ENCODE measurements around the gene ATMIN.

ATMIN gene

GRCh38 chr16:81005610-81006161 is 30.0 kb upstream of the ATMIN start:
- no peak for DNase-seq
- intact Hi-C loops (cut with DNase I), result loop anchor here (2.0 to 10.0 kb wide), 2 partner anchors 71 to 309 kb away; partner anchors contain the start of genes C16orf46 and GAN

- DNase-seq, result peak in 8 of 10 donors; percentile 26 to 92 (median 54)
- intact Hi-C loops (cut with DNase I), result loop anchor here (10.0 kb wide), 1 partner anchor 308 kb away; the partner anchor contains the start of gene GAN
Observed at GRCh38 chr16:81006211-81006812, 29.3 kb upstream of the ATMIN start.

DNA sequence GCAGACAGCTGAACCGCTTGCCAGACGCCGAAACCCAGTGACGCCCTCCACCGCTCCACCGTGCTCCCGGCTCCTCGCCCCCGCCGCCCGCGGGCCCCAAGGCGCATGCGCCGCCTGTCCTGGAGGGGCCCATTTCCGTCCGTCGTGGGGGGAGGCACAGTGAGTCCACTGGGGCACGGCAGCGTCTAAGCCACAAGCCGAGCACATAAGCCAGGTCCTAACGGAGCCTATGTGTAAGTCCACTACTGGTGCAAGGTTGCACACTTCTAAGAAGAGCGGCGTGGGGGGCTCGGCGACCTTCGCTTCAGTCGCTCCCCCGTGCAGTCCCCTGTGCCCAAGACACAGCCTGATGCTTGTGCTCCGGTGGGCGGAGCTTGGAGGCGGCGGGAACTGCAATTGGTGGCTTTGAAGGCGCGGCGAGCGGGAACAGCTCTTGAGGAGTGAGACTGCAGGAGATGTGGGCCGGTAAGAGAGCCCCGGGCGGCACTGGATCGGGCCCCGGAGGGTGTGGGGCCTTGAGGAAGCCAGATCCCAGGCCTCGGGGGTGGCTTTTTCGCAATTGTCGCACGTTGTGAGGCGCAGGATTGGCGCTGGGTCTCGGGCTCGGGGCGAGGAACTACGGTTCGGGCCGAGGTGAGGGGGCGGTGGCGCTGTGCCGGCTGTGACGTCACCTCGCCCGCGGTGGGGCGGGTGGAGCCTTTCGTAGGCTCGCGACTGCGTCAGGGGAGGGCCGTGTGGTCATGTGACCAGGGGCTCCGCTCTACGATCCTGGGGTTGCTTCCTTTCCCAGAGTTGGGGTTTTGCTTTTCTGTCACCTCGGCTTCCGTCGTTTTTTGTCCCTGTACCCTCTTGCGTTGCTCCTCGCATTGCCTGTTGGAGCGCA is 28.6 kb upstream of the ATMIN start, which contains the start of the genes CENPN and CMC2:
Gene CENPN, plus strand, starts transcription at position 402 of the 883 bp plus-strand sequence. CDS start 4,726 bp downstream, outside the sequence.
Gene CMC2, minus strand, starts transcription at position 73 of the 883 bp plus-strand sequence. CDS start 9,491 bp downstream, outside the sequence.
- intact Hi-C loops (cut with DNase I), result loop anchor here (1.0 to 10.0 kb wide), 2 partner anchors 28 to 308 kb away; partner anchors contain the start of genes ATMIN and GAN
- DNase-seq, result peak; percentile 97 to 100 (median 99)

- no peak for DNase-seq
- intact Hi-C loops (cut with DNase I), result loop anchor here (10.0 kb wide), 1 partner anchor 306 kb away; the partner anchor contains the start of gene GAN
Observed at GRCh38 chr16:81008505-81008789, 27.2 kb upstream of the ATMIN start.

DNA sequence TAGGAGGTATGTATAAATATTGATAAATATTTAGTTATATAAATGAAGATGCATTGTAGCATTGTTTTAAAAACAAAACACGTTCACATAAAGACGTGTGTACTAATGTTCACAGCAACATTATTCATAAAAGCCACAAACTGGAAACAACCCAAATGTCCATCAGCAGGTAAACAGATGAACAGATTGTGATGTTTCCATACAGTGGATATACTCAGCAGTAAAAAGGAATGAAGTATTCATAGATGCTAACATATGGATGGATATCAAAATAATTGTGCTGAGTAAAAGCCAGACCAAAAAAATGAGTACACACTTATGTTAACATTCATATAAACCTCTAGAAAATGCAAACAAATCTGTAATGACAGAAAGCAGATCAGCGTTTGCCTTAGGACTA is 22.7 kb upstream of the ATMIN start:
- DNase-seq, result no peak
- intact Hi-C loops (cut with DNase I), result no loop called here

DNA sequence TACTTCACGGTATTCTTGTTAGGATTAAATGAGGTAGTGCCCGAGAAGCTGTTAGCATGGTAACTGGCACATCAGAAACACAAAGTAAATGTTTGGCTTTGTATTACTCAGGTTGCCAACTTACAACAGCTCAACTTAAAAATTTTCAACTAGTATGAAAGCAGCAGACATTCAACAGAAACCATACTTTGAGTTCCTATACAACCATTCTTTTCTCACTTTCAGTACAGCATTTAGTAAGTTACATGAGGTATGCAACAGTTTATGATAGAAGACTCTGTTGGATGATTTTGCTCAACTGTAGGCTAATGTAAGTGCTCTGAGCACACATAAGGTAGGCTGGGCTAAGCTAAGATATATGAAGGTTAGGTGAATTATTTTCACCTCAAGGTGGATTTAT is 21.0 kb upstream of the ATMIN start:
- DNase-seq, result no peak
- intact Hi-C loops (cut with DNase I), result no loop called here

DNA sequence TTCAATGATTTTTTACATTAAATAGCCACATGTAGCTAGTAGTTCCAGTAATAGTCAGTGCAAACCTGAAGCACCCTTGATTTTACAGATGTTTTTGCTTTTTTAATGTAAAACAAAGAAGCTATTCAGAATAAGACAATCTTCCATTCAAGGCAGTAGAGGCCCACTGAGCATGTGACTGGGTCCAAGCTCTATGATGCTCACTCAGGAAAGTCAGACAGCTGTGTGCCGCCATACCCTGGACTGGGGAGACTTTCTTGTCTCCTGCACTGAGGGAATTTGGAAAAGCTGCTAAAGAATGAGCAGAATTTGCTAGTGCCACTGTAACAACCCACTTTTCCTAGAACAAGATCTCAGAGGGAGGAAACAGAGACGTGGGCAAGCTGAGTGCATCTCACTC is 17.1 kb upstream of the ATMIN start:
- DNase-seq, result peak in 6 of 10 donors; percentile 36 to 88 (median 58)

DNA sequence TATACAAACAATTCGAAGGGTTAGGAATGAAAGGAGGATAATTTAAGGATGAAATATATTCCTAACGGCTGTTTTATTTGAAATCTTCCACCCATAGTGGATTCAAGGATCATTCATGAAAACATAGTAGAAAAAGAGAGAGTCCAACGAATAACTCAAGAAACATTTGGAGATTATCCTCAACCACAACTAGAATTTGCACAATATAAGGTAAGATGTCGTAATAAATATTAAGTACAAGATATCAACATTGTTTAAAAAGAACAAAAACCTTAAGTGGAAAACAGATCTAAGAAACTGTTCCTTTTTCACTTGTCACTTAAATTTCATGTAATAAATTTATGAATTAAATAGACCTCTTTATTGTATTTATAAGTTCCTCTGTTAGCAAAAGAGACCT is 9.2 kb upstream of the ATMIN start:
- no peak for DNase-seq

More for the DNA sequence above, 17.1 kb upstream of the ATMIN start:
- intact Hi-C loops (cut with DNase I), result no loop called here

GRCh38 chr16:81029930-81030604 is 5.6 kb upstream of the ATMIN start:
- intact Hi-C loops (cut with DNase I), result no loop called here
- no peak for DNase-seq

More for the DNA sequence above, 9.2 kb upstream of the ATMIN start:
- intact Hi-C loops (cut with DNase I), result no loop called here

DNA sequence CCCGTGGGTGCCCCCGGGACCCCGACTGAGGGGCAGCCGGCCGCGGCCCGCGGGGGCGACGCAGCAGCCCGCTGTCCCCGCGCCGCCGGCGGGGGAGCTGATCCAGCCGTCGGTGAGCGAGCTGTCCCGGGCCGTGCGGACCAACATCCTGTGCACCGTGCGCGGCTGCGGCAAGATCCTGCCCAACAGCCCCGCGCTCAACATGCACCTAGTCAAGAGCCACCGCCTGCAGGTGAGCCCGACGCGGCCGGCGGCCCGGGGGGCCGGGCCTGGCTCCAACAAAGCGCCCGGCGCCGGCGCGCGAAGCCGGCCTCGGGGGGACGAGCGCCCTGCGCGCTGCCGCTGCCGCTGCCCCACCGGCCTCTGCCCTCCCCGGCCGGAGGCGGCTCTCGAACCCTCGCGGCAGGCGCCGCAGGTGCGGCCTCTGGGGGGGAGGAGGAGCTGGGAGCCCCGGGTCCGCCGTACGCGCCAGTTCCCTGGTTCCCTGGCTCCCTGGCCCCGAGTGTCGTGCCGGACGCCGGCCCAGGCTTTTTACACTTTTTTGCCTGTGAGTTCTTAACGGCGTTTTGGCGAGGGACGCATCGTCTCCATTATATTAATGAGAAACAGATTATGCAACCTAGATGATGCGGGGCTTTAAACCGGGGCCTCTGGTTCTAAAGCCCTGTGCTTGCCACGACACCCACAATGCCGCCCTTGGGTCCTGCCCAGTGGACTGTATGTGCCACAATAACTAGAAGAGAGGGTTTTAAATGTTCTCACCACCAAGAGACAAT is 521 bp downstream of the ATMIN start:
- intact Hi-C loops (cut with DNase I), result loop anchor here (1.0 to 5.0 kb wide), 4 partner anchors 29 to 161 kb away; partner anchors contain the start of genes C16orf46, CENPN and GCSH
- peak in 9 of 10 donors; percentile 9 to 90 (median 33) for DNase-seq

- DNase-seq, result no peak
- intact Hi-C loops (cut with DNase I), result loop anchor here (5.0 kb wide), 3 partner anchors 40 to 160 kb away; partner anchors contain the start of genes C16orf46 and GCSH
Observed at GRCh38 chr16:81036751-81037350, 1.2 kb downstream of the ATMIN start.

DNA sequence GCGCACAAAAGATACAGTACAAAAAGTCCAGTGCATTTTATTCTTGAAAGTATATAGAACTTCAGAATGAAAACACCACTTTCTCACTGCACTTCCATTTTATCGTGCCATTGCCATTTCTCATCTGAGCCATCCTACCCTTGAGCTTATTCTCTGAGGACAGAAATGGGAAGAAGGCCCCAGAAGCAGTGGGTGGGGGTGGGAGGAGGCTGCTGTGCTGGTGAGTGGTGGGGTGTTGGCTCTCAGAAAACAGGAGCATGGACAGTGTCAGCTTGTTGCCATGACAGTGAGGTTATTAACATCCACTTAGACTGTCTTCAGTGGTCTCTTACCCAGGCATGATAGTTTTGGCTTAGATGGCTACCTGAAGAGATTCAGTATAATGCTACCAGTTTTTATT is 4.5 kb downstream of the ATMIN start:
- intact Hi-C loops (cut with DNase I), result no loop called here
- DNase-seq, result no peak

DNA sequence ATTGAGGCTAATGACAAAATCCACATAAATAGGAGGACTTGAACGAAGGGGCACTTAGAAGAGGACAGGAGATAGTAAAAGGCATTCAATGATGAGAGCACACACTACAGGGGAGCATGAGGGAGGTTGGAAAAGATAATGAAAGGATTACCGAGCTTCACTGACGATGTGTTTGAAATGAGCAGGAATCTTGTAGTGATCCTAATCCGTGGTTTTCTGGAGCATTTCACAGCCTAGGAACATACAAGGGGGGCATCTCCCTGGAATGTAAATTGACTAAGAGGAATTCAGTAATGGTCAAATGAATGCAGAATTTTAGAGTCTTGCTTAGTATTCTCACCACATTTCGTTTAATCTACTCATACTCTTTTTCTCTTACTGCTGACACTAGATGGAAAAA is 5.2 kb downstream of the ATMIN start:
- no peak for DNase-seq
- intact Hi-C loops (cut with DNase I), result no loop called here

DNA sequence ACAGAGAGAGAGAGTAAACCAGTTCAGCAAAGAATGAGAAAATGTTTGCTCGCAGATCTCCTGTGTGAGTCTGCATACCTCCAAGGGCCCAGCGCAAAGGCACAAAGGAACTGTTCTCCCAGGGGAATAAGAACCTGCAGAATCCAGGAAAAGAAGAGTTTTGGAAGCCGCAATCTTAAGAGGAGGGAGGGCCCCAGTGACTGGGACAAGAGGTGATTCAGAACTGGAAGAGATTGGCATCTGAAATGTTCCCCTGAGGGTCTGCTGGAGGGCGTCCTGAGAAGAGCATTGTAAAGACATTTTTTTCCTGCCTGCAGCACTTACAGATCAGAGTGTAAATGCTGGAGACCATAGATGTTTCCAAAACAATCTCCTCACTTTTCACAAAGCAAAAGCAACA is 6.1 kb downstream of the ATMIN start:
- no peak for DNase-seq
- intact Hi-C loops (cut with DNase I), result no loop called here

DNA sequence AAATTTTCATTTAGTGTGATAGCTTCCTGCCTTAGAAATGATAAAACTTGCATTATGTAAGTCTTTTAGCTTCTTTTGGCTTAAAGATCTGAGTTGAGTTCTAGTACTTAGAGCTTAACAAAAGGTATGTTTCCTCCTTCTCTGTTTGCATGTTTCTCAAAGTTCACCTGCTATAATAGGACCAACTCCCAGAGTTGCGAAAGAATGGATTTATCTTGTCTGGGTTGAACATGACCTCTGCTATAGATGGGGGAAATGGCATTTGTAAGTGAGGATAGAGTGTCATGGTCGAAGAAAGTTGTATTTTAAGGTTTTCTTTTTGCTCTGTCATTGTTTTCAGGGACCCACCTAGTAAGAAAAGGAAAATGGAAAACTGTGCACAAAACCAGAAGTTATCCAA is 7.2 kb downstream of the ATMIN start:
- intact Hi-C loops (cut with DNase I), result no loop called here
- DNase-seq, result no peak

- intact Hi-C loops (cut with DNase I), result no loop called here
- no peak for DNase-seq
Observed at GRCh38 chr16:81053761-81054160, 18.1 kb downstream of the ATMIN start.

DNA sequence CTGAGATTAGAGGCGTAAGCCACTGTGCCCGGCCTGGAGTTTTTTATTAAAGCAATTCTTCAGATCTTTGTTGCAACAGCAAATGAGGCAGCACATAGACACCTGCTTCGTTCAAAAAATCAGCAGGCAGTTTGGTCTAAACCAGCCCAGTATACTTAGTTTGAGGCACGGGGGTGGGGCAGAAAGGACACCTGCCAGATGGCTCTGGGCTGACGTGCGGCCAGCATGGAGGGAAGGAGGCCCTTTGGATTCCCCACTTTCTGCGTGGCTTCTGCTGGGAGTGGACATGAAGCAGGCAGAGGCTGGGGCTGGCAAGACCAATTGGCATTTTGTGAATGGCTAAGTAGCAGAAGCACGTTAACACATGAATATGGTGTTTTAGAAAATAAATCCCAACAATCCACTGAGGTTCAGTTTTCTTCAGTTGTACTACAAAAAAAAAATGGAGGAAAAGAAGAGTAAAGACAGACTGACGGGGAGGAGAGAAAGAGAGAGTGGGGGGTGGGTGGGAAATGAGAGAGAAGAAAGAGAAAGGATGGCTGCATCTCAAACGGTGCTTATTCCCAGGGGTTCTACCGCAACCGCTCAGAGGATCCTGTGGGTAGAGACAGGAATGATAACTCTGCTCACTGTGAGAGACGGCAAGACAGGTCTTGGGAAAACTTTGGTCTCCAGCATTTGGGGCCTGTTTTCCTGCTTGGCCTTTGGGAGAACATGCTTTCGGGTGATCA is 25.1 kb downstream of the ATMIN start:
- DNase-seq, result no peak
- intact Hi-C loops (cut with DNase I), result no loop called here

DNA sequence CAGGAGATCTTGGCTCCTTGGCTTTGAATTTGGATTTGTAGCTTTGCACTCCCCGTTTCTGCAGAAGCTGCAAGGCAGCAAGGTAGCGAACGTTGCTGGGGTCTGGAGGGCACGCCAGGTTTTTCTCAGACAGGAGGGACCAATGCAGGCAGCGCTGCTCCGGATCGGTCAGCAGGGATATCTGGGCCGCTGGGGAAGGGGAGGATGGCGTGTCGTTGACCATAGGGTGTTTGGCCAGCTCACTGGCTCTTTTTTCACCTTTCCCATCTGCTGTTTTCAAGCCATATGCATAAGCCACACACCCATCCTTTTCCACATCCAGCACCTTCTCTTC is 25.6 kb downstream of the ATMIN start:
- intact Hi-C loops (cut with DNase I), result no loop called here
- DNase-seq, result no peak

All from posterior cingulate gyrus (tissue), 11 donors.